H54 (cell line): ENCODE measurements around the gene USF2.
"Not testable (repeated sequence)": the region's sequence is repeated elsewhere in the genome, so short reads cannot be mapped to it uniquely, and the experiment has no call there.

Experiments
- DNase-seq: peaks from one replicate; pipeline ENCODE4 v3.0.0; 2011; ENCODE audit warnings: low spot score, mixed read lengths; ENCODE audit not compliant: insufficient read length
- FAIRE-seq: peaks from 3 replicates; lab custom pipeline; 2011; peaks lifted over from hg19 to GRCh38; lab: Jason Lieb, UNC
- POLR2A ChIP-seq: IDR thresholded peaks from 2 replicates; pipeline ENCODE4 v1.6.1; 2011; ENCODE audit warnings: low read depth, mild to moderate bottlenecking, low read length

The USF2 gene

GRCh38 chr19:35229601-35230000 is 39.2 kb upstream of the USF2 start:
- no peak for FAIRE-seq
- no peak for DNase-seq
- TF ChIP-seq POLR2A, result no peak

- no peak for DNase-seq
- no peak for TF ChIP-seq POLR2A
- no peak for FAIRE-seq
Observed at GRCh38 chr19:35231956-35232645, 36.7 kb upstream of the USF2 start.

GRCh38 chr19:35232912-35233311 is 35.9 kb upstream of the USF2 start:
- DNase-seq, result no peak
- TF ChIP-seq POLR2A, result no peak
- no peak for FAIRE-seq

GRCh38 chr19:35236638-35237400 is 31.9 kb upstream of the USF2 start:
- no peak for FAIRE-seq
- no peak for DNase-seq

GRCh38 chr19:35239597-35239996 is 29.2 kb upstream of the USF2 start:
- FAIRE-seq, result not testable (repeated sequence)

More at GRCh38 chr19:35236638-35237400, 31.9 kb upstream of the USF2 start:
- TF ChIP-seq POLR2A, result no peak

GRCh38 chr19:35240327-35240726 is 28.4 kb upstream of the USF2 start:
- FAIRE-seq (no peak), DNase-seq (no peak)
- TF ChIP-seq POLR2A, result no peak

More at GRCh38 chr19:35239597-35239996, 29.2 kb upstream of the USF2 start:
- DNase-seq, result not testable (repeated sequence)

- TF ChIP-seq POLR2A, result no peak
- DNase-seq (no peak), FAIRE-seq (no peak)
Observed at GRCh38 chr19:35241417-35241816, 27.3 kb upstream of the USF2 start.

GRCh38 chr19:35246466-35247092 is 22.2 kb upstream of the USF2 start:
- no peak for FAIRE-seq

GRCh38 chr19:35247526-35248309 is 21.0 kb upstream of the USF2 start:
- no peak for TF ChIP-seq POLR2A
- no peak for FAIRE-seq
- no peak for DNase-seq

More at GRCh38 chr19:35246466-35247092, 22.2 kb upstream of the USF2 start:
- DNase-seq, result no peak
- TF ChIP-seq POLR2A, result no peak

GRCh38 chr19:35248310-35249145 is 20.2 kb upstream of the USF2 start, which contains the start of gene LSR:
LSR (plus strand) TSS chr19:35249002; CDS start chr19:35249023, 21 bp downstream.
- no peak for DNase-seq
- FAIRE-seq, result no peak
- TF ChIP-seq POLR2A, result no peak

- FAIRE-seq, result no peak
- TF ChIP-seq POLR2A, result no peak
- no peak for DNase-seq
Observed at GRCh38 chr19:35249146-35249847, 19.5 kb upstream of the USF2 start.

GRCh38 chr19:35249848-35250711 is 18.7 kb upstream of the USF2 start:
- DNase-seq (no peak), FAIRE-seq (no peak)
- TF ChIP-seq POLR2A, result no peak
